WTC11 (cell line): ENCODE data around the gene LRIG1. TPM values are rescaled to one million over a fixed set of nuclear protein-coding genes. Genes with fewer than 3 reads are reported as not detected.

Experiments
- ATAC-seq: fragments of 200-7000 bp; cut with Tn5 transposase; 2 replicates; pipeline ENCODE4 v1.10.0; 2021; ENCODE audit warnings: mild to moderate bottlenecking, moderate library complexity
- CTCF ChIA-PET: fragments of 300-600 bp; sonication (Branson Sonifier 250); formaldehyde crosslinking; loops from one replicate; lab custom pipeline; 2021; ENCODE audit warnings: antibody characterized with exemption; lab: Charles Lee
- POLR2A ChIA-PET: fragments of 350-600 bp; sonication (Branson Sonifier 250); formaldehyde crosslinking; loops from one replicate; lab custom pipeline; 2021; ENCODE audit warnings: antibody characterized with exemption; lab: Charles Lee
- DNase-seq: peaks from one replicate; pipeline ENCODE4 v3.0.0; 2021; ENCODE audit warnings: low spot score
- H3K27ac Mint-ChIP-seq: 2 replicates; pipeline ENCODE4 v1.8.0; 2021; ENCODE audit warnings: mixed read lengths
- H3K27me3 Mint-ChIP-seq: 2 replicates; pipeline ENCODE4 v1.8.0; 2021; ENCODE audit warnings: low read depth, mild to moderate bottlenecking, moderate library complexity, mixed read lengths
- H3K36me3 Mint-ChIP-seq: 2 replicates; pipeline ENCODE4 v1.8.0; 2021; ENCODE audit warnings: mixed read lengths
- H3K4me1 Mint-ChIP-seq: 2 replicates; pipeline ENCODE4 v1.8.0; 2022; ENCODE audit warnings: mixed read lengths
- H3K4me3 Mint-ChIP-seq: 2 replicates; pipeline ENCODE4 v1.8.0; 2021; ENCODE audit warnings: mild to moderate bottlenecking, moderate library complexity, mixed read lengths
- H3K9me3 Mint-ChIP-seq: 2 replicates; pipeline ENCODE4 v1.8.0; 2021; ENCODE audit warnings: mixed read lengths
- EMX1 ChIP-seq: fragments of 250-450 bp; sonication (Bioruptor Pico); IDR thresholded peaks from 2 replicates; pipeline ENCODE4 v1.8.0; 2021; ENCODE audit warnings: mild to moderate bottlenecking
- FOXK1 ChIP-seq: sonication (generic); formaldehyde crosslinking; IDR thresholded peaks from 2 replicates; pipeline ENCODE4 v1.8.0; 2022; ENCODE audit warnings: mild to moderate bottlenecking, moderate library complexity, missing genetic modification reagents
- GTF2I ChIP-seq: fragments of 250-450 bp; sonication (Bioruptor Pico); conservative IDR thresholded peaks from 2 replicates; pipeline ENCODE4 v1.4.0; 2021; ENCODE audit warnings: mild to moderate bottlenecking
- IRF2 ChIP-seq: sonication (generic); formaldehyde crosslinking; IDR thresholded peaks from 2 replicates; pipeline ENCODE4 v1.8.0; 2022; ENCODE audit warnings: low read depth, missing genetic modification reagents, borderline replicate concordance
- OVOL2 ChIP-seq: fragments of 250-450 bp; sonication (Bioruptor Pico); IDR thresholded peaks from 2 replicates; pipeline ENCODE4 v1.9.0; 2021; ENCODE audit warnings: mild to moderate bottlenecking, borderline replicate concordance
- TEAD1 ChIP-seq: sonication (generic); formaldehyde crosslinking; IDR thresholded peaks from 2 replicates; pipeline ENCODE4 v1.8.0; 2022; ENCODE audit warnings: mild to moderate bottlenecking, missing genetic modification reagents
- TEAD4 ChIP-seq: sonication (generic); formaldehyde crosslinking; IDR thresholded peaks from 2 replicates; pipeline ENCODE4 v1.8.0; 2022; ENCODE audit warnings: mild to moderate bottlenecking, missing genetic modification reagents
- ZNF121 ChIP-seq: sonication (generic); formaldehyde crosslinking; IDR thresholded peaks from 2 replicates; pipeline ENCODE4 v1.8.0; 2023; ENCODE audit warnings: missing genetic modification reagents
- ZNF138 ChIP-seq: sonication (generic); formaldehyde crosslinking; conservative IDR thresholded peaks from 2 replicates; pipeline ENCODE4 v1.8.1; 2022; ENCODE audit warnings: mild to moderate bottlenecking, moderate library complexity, missing genetic modification reagents
- ZNF423 ChIP-seq: fragments of 250-450 bp; sonication (Bioruptor Pico); IDR thresholded peaks from 2 replicates; pipeline ENCODE4 v2.1.2; 2022; ENCODE audit warnings: mild to moderate bottlenecking, moderate library complexity
- total RNA-seq: library from RNA; stranded (reverse); gene quantifications from 3 replicates; pipeline ENCODE4 v1.2.3, GENCODE V29; 2021
- TF ChIP-seq, protein P1 (sequence below): sonication (generic); formaldehyde crosslinking; IDR thresholded peaks from 2 replicates; pipeline ENCODE4 v1.8.1; 2023; ENCODE audit warnings: mild to moderate bottlenecking, missing genetic modification reagents
- TF ChIP-seq, protein P2 (sequence below): sonication (generic); formaldehyde crosslinking; IDR thresholded peaks from 2 replicates; pipeline ENCODE4 v1.8.0; 2022; ENCODE audit warnings: mild to moderate bottlenecking, missing genetic modification reagents
- TF ChIP-seq, protein P3 (sequence below): fragments of 250-450 bp; sonication (Bioruptor Pico); IDR thresholded peaks from 2 replicates; pipeline ENCODE4 v1.8.0; 2021; ENCODE audit warnings: mild to moderate bottlenecking
- TF ChIP-seq, protein P4 (sequence below): sonication (generic); formaldehyde crosslinking; IDR thresholded peaks from 2 replicates; pipeline ENCODE4 v1.8.1; 2023; ENCODE audit warnings: mild to moderate bottlenecking, moderate library complexity, missing genetic modification reagents
- TF ChIP-seq, protein P5 (sequence below): sonication (generic); formaldehyde crosslinking; IDR thresholded peaks from 2 replicates; pipeline ENCODE4 v1.8.0; 2023; ENCODE audit warnings: missing genetic modification reagents, mild to moderate bottlenecking, borderline replicate concordance
- TF ChIP-seq, protein P6 (sequence below): fragments of 250-450 bp; sonication (Bioruptor Pico); IDR thresholded peaks from 2 replicates; pipeline ENCODE4 v2.1.2; 2022; ENCODE audit warnings: mild to moderate bottlenecking, moderate library complexity
- TF ChIP-seq, protein P7 (sequence below): sonication (generic); formaldehyde crosslinking; IDR thresholded peaks from 2 replicates; pipeline ENCODE4 v1.8.1; 2022; ENCODE audit warnings: low read depth, missing genetic modification reagents, borderline replicate concordance
- TF ChIP-seq, protein P8 (sequence below): fragments of 250-450 bp; sonication (Bioruptor Pico); IDR thresholded peaks from 2 replicates; pipeline ENCODE4 v1.9.0; 2021; ENCODE audit warnings: mild to moderate bottlenecking

Gene LRIG1
- total RNA-seq, 1 experiment from 2014 or later: 105 TPM

DNA sequence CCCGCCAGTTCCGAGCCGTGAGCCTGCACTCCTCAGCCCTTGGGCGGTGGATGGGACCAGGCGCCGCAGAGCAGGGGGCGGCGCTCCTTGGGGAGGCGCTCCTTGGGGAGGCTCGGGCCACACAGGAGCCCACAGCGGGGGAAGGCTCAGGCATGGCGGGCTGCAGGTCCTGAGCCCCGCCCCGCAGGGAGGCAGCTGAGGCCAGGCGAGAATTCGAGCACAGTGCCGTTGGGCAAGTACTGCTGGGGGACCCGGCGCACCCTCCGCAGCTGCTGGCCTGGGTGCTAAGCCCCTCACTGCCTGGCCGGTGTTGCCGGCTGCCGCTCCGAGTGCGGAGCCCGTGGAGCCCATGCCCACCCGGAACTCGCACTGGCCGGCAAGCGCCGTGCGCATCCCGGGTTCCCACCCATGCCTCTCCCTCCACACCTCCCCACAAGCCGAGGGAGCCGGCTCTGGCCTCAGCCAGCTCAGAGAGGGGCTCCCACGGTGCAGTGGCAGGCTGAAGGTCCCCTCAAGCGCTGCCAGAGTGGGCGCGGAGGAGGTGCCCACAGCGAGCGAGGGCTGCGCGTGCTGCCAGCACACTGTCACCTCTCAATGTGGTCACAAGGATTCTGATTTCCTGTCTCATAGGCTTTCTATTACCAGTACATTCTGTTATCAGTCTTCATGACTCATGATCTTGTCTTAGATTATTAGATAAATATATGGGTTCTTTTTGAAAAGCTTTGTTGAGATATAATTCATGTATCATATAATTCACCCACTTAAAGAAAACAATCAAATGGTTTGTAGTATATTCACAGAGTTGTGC is 44.0 kb upstream of the LRIG1 start (continued):
- TF ChIP-seq, protein P1, sequence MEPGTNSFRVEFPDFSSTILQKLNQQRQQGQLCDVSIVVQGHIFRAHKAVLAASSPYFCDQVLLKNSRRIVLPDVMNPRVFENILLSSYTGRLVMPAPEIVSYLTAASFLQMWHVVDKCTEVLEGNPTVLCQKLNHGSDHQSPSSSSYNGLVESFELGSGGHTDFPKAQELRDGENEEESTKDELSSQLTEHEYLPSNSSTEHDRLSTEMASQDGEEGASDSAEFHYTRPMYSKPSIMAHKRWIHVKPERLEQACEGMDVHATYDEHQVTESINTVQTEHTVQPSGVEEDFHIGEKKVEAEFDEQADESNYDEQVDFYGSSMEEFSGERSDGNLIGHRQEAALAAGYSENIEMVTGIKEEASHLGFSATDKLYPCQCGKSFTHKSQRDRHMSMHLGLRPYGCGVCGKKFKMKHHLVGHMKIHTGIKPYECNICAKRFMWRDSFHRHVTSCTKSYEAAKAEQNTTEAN (CRISPR knock-in tag): no peak
- TF ChIP-seq TEAD1 (CRISPR knock-in tag) (no peak), IRF2 (no peak), ZNF423 (no peak), GTF2I (CRISPR knock-in tag) (no peak), ZNF138 (CRISPR knock-in tag) (no peak), OVOL2 (CRISPR knock-in tag) (no peak), FOXK1 (CRISPR knock-in tag) (no peak), TEAD4 (CRISPR knock-in tag) (no peak)
- TF ChIP-seq, protein P2, sequence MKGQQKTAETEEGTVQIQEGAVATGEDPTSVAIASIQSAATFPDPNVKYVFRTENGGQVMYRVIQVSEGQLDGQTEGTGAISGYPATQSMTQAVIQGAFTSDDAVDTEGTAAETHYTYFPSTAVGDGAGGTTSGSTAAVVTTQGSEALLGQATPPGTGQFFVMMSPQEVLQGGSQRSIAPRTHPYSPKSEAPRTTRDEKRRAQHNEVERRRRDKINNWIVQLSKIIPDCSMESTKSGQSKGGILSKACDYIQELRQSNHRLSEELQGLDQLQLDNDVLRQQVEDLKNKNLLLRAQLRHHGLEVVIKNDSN (CRISPR knock-in tag): no peak
- TF ChIP-seq, protein P3, sequence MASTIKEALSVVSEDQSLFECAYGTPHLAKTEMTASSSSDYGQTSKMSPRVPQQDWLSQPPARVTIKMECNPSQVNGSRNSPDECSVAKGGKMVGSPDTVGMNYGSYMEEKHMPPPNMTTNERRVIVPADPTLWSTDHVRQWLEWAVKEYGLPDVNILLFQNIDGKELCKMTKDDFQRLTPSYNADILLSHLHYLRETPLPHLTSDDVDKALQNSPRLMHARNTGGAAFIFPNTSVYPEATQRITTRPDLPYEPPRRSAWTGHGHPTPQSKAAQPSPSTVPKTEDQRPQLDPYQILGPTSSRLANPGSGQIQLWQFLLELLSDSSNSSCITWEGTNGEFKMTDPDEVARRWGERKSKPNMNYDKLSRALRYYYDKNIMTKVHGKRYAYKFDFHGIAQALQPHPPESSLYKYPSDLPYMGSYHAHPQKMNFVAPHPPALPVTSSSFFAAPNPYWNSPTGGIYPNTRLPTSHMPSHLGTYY (CRISPR knock-in tag): no peak
- TF ChIP-seq, protein P4, sequence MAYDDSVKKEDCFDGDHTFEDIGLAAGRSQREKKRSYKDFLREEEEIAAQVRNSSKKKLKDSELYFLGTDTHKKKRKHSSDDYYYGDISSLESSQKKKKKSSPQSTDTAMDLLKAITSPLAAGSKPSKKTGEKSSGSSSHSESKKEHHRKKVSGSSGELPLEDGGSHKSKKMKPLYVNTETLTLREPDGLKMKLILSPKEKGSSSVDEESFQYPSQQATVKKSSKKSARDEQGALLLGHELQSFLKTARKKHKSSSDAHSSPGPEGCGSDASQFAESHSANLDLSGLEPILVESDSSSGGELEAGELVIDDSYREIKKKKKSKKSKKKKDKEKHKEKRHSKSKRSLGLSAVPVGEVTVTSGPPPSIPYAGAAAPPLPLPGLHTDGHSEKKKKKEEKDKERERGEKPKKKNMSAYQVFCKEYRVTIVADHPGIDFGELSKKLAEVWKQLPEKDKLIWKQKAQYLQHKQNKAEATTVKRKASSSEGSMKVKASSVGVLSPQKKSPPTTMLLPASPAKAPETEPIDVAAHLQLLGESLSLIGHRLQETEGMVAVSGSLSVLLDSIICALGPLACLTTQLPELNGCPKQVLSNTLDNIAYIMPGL: no peak
- TF ChIP-seq, protein P5, sequence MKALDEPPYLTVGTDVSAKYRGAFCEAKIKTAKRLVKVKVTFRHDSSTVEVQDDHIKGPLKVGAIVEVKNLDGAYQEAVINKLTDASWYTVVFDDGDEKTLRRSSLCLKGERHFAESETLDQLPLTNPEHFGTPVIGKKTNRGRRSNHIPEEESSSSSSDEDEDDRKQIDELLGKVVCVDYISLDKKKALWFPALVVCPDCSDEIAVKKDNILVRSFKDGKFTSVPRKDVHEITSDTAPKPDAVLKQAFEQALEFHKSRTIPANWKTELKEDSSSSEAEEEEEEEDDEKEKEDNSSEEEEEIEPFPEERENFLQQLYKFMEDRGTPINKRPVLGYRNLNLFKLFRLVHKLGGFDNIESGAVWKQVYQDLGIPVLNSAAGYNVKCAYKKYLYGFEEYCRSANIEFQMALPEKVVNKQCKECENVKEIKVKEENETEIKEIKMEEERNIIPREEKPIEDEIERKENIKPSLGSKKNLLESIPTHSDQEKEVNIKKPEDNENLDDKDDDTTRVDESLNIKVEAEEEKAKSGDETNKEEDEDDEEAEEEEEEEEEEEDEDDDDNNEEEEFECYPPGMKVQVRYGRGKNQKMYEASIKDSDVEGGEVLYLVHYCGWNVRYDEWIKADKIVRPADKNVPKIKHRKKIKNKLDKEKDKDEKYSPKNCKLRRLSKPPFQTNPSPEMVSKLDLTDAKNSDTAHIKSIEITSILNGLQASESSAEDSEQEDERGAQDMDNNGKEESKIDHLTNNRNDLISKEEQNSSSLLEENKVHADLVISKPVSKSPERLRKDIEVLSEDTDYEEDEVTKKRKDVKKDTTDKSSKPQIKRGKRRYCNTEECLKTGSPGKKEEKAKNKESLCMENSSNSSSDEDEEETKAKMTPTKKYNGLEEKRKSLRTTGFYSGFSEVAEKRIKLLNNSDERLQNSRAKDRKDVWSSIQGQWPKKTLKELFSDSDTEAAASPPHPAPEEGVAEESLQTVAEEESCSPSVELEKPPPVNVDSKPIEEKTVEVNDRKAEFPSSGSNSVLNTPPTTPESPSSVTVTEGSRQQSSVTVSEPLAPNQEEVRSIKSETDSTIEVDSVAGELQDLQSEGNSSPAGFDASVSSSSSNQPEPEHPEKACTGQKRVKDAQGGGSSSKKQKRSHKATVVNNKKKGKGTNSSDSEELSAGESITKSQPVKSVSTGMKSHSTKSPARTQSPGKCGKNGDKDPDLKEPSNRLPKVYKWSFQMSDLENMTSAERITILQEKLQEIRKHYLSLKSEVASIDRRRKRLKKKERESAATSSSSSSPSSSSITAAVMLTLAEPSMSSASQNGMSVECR (CRISPR knock-in tag): no peak

DNA sequence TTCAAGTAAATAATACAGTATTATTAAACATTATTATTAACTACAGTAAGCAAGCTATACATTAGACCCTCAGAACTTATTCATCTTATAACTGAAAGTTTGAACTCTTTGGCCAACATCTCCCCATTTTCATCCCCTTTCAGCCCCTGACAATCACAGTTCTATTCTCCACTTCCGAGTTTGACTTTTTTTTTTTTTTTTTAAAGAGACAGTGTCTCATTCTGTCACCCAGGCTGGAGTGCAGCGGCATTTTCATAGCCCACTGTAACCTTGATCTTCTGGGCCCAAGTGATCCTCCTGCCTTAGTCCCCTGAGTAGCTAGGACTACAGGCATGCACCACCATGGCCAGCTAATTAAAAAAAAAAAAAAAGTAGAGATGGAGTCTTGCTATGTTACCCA is 41.3 kb upstream of the LRIG1 start:
- CTCF ChIA-PET: no interaction called here
- TF ChIP-seq TEAD1 (CRISPR knock-in tag) (no peak), ZNF138 (CRISPR knock-in tag) (no peak), ZNF121 (CRISPR knock-in tag) (no peak), EMX1 (CRISPR knock-in tag) (no peak)
- TF ChIP-seq, protein P6, sequence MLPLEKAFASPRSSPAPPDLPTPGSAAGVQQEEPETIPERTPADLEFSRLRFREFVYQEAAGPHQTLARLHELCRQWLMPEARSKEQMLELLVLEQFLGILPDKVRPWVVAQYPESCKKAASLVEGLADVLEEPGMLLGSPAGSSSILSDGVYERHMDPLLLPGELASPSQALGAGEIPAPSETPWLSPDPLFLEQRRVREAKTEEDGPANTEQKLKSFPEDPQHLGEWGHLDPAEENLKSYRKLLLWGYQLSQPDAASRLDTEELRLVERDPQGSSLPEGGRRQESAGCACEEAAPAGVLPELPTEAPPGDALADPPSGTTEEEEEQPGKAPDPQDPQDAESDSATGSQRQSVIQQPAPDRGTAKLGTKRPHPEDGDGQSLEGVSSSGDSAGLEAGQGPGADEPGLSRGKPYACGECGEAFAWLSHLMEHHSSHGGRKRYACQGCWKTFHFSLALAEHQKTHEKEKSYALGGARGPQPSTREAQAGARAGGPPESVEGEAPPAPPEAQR (CRISPR knock-in tag): no peak
- TF ChIP-seq, protein P7, sequence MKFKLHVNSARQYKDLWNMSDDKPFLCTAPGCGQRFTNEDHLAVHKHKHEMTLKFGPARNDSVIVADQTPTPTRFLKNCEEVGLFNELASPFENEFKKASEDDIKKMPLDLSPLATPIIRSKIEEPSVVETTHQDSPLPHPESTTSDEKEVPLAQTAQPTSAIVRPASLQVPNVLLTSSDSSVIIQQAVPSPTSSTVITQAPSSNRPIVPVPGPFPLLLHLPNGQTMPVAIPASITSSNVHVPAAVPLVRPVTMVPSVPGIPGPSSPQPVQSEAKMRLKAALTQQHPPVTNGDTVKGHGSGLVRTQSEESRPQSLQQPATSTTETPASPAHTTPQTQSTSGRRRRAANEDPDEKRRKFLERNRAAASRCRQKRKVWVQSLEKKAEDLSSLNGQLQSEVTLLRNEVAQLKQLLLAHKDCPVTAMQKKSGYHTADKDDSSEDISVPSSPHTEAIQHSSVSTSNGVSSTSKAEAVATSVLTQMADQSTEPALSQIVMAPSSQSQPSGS: no peak
- TF ChIP-seq, protein P4: no peak
- TF ChIP-seq, protein P8, sequence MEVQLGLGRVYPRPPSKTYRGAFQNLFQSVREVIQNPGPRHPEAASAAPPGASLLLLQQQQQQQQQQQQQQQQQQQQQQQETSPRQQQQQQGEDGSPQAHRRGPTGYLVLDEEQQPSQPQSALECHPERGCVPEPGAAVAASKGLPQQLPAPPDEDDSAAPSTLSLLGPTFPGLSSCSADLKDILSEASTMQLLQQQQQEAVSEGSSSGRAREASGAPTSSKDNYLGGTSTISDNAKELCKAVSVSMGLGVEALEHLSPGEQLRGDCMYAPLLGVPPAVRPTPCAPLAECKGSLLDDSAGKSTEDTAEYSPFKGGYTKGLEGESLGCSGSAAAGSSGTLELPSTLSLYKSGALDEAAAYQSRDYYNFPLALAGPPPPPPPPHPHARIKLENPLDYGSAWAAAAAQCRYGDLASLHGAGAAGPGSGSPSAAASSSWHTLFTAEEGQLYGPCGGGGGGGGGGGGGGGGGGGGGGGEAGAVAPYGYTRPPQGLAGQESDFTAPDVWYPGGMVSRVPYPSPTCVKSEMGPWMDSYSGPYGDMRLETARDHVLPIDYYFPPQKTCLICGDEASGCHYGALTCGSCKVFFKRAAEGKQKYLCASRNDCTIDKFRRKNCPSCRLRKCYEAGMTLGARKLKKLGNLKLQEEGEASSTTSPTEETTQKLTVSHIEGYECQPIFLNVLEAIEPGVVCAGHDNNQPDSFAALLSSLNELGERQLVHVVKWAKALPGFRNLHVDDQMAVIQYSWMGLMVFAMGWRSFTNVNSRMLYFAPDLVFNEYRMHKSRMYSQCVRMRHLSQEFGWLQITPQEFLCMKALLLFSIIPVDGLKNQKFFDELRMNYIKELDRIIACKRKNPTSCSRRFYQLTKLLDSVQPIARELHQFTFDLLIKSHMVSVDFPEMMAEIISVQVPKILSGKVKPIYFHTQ (CRISPR knock-in tag): no peak

More for the DNA sequence above, 41.3 kb upstream of the LRIG1 start:
- DNase-seq (no peak), ATAC-seq (no peak)
- POLR2A ChIA-PET: no interaction called here
- peaks cover 23% of the 10 kb centered on the region for H3K9me3 Mint-ChIP-seq
- no peak overlapping the region for H3K27ac Mint-ChIP-seq
- peaks cover 7% of the 10 kb centered on the region for H3K4me1 Mint-ChIP-seq
- no peak overlapping the region for H3K4me3 Mint-ChIP-seq
- H3K36me3 Mint-ChIP-seq: peaks cover 10% of the 10 kb centered on the region; the same call in 1 of the 2 replicates
- no peaks in the 10 kb centered on the region; the same call in 1 of the 2 replicates for H3K27me3 Mint-ChIP-seq
